GM12878 (cell line): ENCODE measurements around the gene PRKAG2. TPM values are rescaled to one million over a fixed set of nuclear protein-coding genes. Genes with fewer than 3 reads are reported as not detected.

Experiments
- ATAC-seq: fragments of 200-7000 bp; cut with Tn5 transposase; 3 replicates; pipeline ENCODE4 v1.9.1; 2020; ENCODE audit warnings: mild to moderate bottlenecking, moderate library complexity
- BruUV-seq: library from RNA; stranded (reverse); fragments of 400-500 nt; replicated peaks from 2 replicates; lab custom pipeline; 2021; lab: Mats Ljungman, UMichigan
- CTCF ChIA-PET: fragments of 300-600 bp; sonication (Branson Sonifier 250); formaldehyde crosslinking; extraction: SDS; loops from one replicate; lab custom pipeline; 2021; ENCODE audit warnings: inconsistent platforms; lab: Yijun Ruan, JAX
- POLR2A ChIA-PET: fragments of 350-600 bp; formaldehyde crosslinking; extraction: SDS; loops from one replicate; lab custom pipeline; 2021; ENCODE audit warnings: inconsistent platforms; lab: Charles Lee
- RAD21 ChIA-PET: fragments of 300-600 bp; sonication (Branson Sonifier 250); formaldehyde crosslinking; loops from one replicate; lab custom pipeline; 2023; ENCODE audit warnings: antibody characterized with exemption; ENCODE audit not compliant: unreplicated experiment; lab: Charles Lee
- SMC1A ChIA-PET: fragments of 300-600 bp; sonication (Branson Sonifier 250); formaldehyde crosslinking; loops from one replicate; lab custom pipeline; 2023; ENCODE audit not compliant: unreplicated experiment, uncharacterized antibody; lab: Charles Lee
- DNase-seq: peaks from one replicate; pipeline ENCODE4 v3.0.0-alpha.2; 2011; ENCODE audit warnings: low read depth, low spot score
- FAIRE-seq: peaks from 3 replicates; lab custom pipeline; 2011; peaks lifted over from hg19 to GRCh38; lab: Jason Lieb, UNC
- H2AFZ ChIP-seq: 2 replicates; pipeline ENCODE4 v1.6.0; 2011; ENCODE audit warnings: low read depth, low read length, control low read depth; ENCODE audit not compliant: control insufficient read depth
- H3K27ac ChIP-seq: 2 replicates; pipeline ENCODE4 v1.5.1; 2011; ENCODE audit warnings: control low read depth; ENCODE audit not compliant: control insufficient read depth, insufficient read depth
- H3K27me3 ChIP-seq, 2 experiments: replicated peaks in 1 of 2; 2 replicates each; pipeline versions ENCODE4 v1.6.0 to v1.6.1; 2011; ENCODE audit warnings: low read length in 1 of 2; ENCODE audit not compliant: control insufficient read depth in 2 of 2, insufficient read depth in 2 of 2
- H3K36me3 ChIP-seq, 2 experiments: 2 replicates each; pipeline ENCODE4 v1.5.1; 2011; ENCODE audit warnings: low read length in 1 of 2; ENCODE audit not compliant: control insufficient read depth in 2 of 2, insufficient read depth in 2 of 2
- H3K4me1 ChIP-seq: 2 replicates; pipeline ENCODE4 v1.6.1; 2011; ENCODE audit warnings: mild to moderate bottlenecking, low read length, moderate library complexity, mixed read lengths; ENCODE audit not compliant: control insufficient read depth, insufficient read depth
- H3K4me2 ChIP-seq: 2 replicates; pipeline ENCODE4 v1.6.0; 2011; ENCODE audit warnings: control low read depth; ENCODE audit not compliant: control insufficient read depth, insufficient read depth
- H3K4me3 ChIP-seq: fragments of 200-600 bp; sonication (generic); 2 replicates; pipeline ENCODE4 v1.5.1; 2016
- H3K79me2 ChIP-seq: 2 replicates; pipeline ENCODE4 v1.6.0; 2011; ENCODE audit warnings: low read length; ENCODE audit not compliant: control insufficient read depth, insufficient read depth
- H3K9ac ChIP-seq: 2 replicates; pipeline ENCODE4 v1.8.0; 2011; ENCODE audit warnings: low read length, control low read depth, mixed read lengths; ENCODE audit not compliant: control insufficient read depth, insufficient read depth
- H3K9me3 ChIP-seq: replicated peaks from 3 replicates; pipeline ENCODE4 v1.5.1; 2011; ENCODE audit warnings: mild to moderate bottlenecking, low read length; ENCODE audit not compliant: control insufficient read depth, insufficient read depth
- H4K20me1 ChIP-seq: 2 replicates; pipeline ENCODE4 v1.6.0; 2011; ENCODE audit not compliant: control insufficient read depth, insufficient read depth
- CBFB ChIP-seq: IDR thresholded peaks from 2 replicates; pipeline ENCODE4 v1.6.1; 2016; ENCODE audit warnings: antibody characterized with exemption, low read depth
- CHD1 ChIP-seq: IDR thresholded peaks from 2 replicates; pipeline ENCODE4 v1.6.1; 2012; ENCODE audit warnings: low read depth, low read length, improper control_type of control experiment
- HSF1 ChIP-seq: fragments of 150-350 bp; IDR thresholded peaks from 2 replicates; pipeline ENCODE4 v1.6.1; 2014; ENCODE audit warnings: mild to moderate bottlenecking, low read depth, low read length
- MEF2B ChIP-seq: fragments of 450-650 bp; IDR thresholded peaks from 2 replicates; pipeline ENCODE4 v1.6.1; 2018; ENCODE audit warnings: mild to moderate bottlenecking, moderate library complexity; ENCODE audit not compliant: partially characterized antibody, poor library complexity, severe bottlenecking
- MLLT1 ChIP-seq: fragments of 450-650 bp; IDR thresholded peaks from 2 replicates; pipeline ENCODE4 v1.6.1; 2016; ENCODE audit warnings: mild to moderate bottlenecking
- NFYB ChIP-seq: IDR thresholded peaks from 2 replicates; pipeline ENCODE4 v1.6.1; 2011; ENCODE audit warnings: low read depth, mild to moderate bottlenecking, low read length, improper control_type of control experiment, moderate library complexity; ENCODE audit not compliant: insufficient read depth
- SMAD5 ChIP-seq: IDR thresholded peaks from 2 replicates; pipeline ENCODE4 v1.6.1; 2016; ENCODE audit warnings: antibody characterized with exemption, low read depth
- SPI1 ChIP-seq: IDR thresholded peaks from 2 replicates; pipeline ENCODE4 v1.6.1; 2011; ENCODE audit warnings: low read depth, mild to moderate bottlenecking, low read length, moderate library complexity, borderline replicate concordance; ENCODE audit not compliant: insufficient read depth
- TCF7 ChIP-seq: IDR thresholded peaks from 2 replicates; pipeline ENCODE4 v1.6.1; 2014; ENCODE audit warnings: antibody characterized with exemption, borderline replicate concordance
- ZSCAN29 ChIP-seq: fragments of 450-650 bp; IDR thresholded peaks from 2 replicates; pipeline ENCODE4 v1.6.1; 2017; ENCODE audit warnings: mild to moderate bottlenecking, moderate library complexity
- WGBS: methylation state at CpG from one replicate; pipeline ENCODE4 v1.1.6; 2016; ENCODE audit warnings: low lambda C conversion rate; ENCODE audit not compliant: insufficient replicate concordance, insufficient coverage; ENCODE audit errors: missing lambda C conversion rate; 5-methylcytosine and 5-hydroxymethylcytosine counted together
- in situ Hi-C: fragments of 300-500 bp; cut with MboI; formaldehyde crosslinking; loops from 9 replicates; pipeline ENCODE4 v1.14.3; 2018; ENCODE audit warnings: mixed read lengths
- intact Hi-C: fragments of 100-400 bp; cut with micrococcal nuclease; formaldehyde crosslinking; loops from one replicate; pipeline ENCODE4 v1.14.2; 2022; ENCODE audit not compliant: unreplicated experiment
- polyA plus RNA-seq, 11 experiments: library from polyadenylated mRNA; depleted of rRNA in 4 of 11; unstranded in 6 of 11; stranded (reverse) in 5 of 11; fragments of >200 nt; fragmentation: Nextera tagmentation in 4 of 11; fragmentation: Illumina TruSeq in 1 of 11; extraction: Ambion mirVana in 4 of 11; extraction: Trizol in 1 of 11; gene quantifications; 1 replicate in 1 of 11; 2 replicates in 10 of 11; pipeline versions ENCODE4 v1.2.1 to v1.2.3, GENCODE V29; 2011 to 2016; ENCODE audit warnings: inconsistent platforms in 2 of 11, missing spikeins in 2 of 11, low read depth in 1 of 11
- total RNA-seq, 4 experiments: library from RNA; depleted of rRNA in 3 of 4; stranded (reverse); fragments of >200 nt in 3 of 4; fragmentation: Illumina TruSeq in 1 of 4; extraction: Trizol in 1 of 4; gene quantifications; 2 replicates each; pipeline versions ENCODE4 v1.2.1 to v1.2.3, GENCODE V29; 2013 to 2021

Gene PRKAG2
- total and polyA plus RNA-seq, 10 of the 15 experiments (the other 5 are each of a cell fraction or from before 2014, with no cell fraction given): 3.4 to 8.9 (median 6.8) TPM

- intact Hi-C loops (no loop called here), in situ Hi-C loops (no loop called here)
- ChIA-PET RAD21 (no interaction called here), CTCF (no interaction called here)
- ATAC-seq: no peak
- peaks cover 0 to 5% of the 10 kb centered on the region in 2 experiments; a peak in 2 of 4 replicates for H3K36me3 ChIP-seq
- no peaks in the 10 kb centered on the region for H3K9me3 ChIP-seq
- FAIRE-seq: no peak
- no peaks in the 10 kb centered on the region for H3K79me2 ChIP-seq
- no peaks in the 10 kb centered on the region for H4K20me1 ChIP-seq
- no peak overlapping the region for H3K27ac ChIP-seq
- no peak overlapping the region for H3K9ac ChIP-seq
- no peak overlapping the region for H2AFZ ChIP-seq
- no peak for TF ChIP-seq CHD1
- no peak for TF ChIP-seq SPI1
- TF ChIP-seq TCF7: no peak
- no peak for TF ChIP-seq SMAD5
- TF ChIP-seq NFYB: no peak
- TF ChIP-seq CBFB: no peak
- TF ChIP-seq ZSCAN29: no peak
- TF ChIP-seq MLLT1: no peak
- no peak for TF ChIP-seq HSF1
- no peak for TF ChIP-seq MEF2B
- TF ChIP-seq, all 136 proteins: peak for 0
- Histone ChIP-seq H3K4me2 (no peak overlapping the region), H3K4me3 (no peak overlapping the region), H3K4me1 (no peaks in the 10 kb centered on the region), H3K27me3 (no peaks in the 10 kb centered on the region)
- POLR2A ChIA-PET: no interaction called here
- no TSS peak for BruUV-seq
- SMC1A ChIA-PET: no interaction called here
- no peak for DNase-seq
- WGBS: 92% methylated on average over 6 of the region's 6 CpGs
Observed at GRCh38 chr7:151558575-151558974, 318.3 kb downstream of the PRKAG2 start.
